ENCODE results near the gene ZNF627.
"Not testable (repeated sequence)": the region's sequence is repeated elsewhere in the genome, so short reads cannot be mapped to it uniquely, and the experiment has no call there.

Gene ZNF627

DNA sequence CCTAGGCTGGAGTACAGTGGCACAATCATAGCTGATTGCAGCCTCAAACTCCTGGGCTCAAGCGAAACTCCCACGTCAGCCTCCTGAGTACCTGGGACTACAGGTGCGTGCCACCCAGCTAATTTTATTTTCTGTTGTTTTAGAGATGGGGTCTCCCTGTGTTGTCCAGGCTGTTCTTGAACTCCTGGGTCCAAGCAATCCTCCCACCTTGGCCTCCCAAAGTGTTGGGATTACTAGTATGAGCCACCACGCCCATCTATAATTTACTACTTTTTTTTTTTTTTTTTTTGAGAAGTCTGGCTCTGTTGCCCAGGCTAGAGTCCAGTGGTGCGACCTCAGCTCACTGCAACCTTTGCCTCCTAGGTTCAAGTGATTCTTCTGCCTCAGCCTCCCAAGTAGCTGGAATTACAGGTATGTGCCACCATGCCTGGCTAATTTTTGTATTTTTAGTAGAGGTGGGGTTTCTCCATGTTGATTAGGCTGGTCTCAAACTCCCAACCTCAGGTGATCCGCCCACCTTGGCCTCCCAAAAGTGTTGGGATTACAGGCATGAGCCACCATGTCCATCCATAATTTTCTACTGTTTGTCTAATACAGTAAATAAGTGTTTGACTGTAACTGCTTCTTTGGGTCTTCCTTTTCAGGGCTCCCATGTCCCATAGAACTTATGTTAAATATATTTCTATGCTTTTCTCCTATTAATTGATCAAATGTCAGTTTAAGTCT is 33.0 kb upstream of the ZNF627 start:
- not testable (repeated sequence) for H3K4me3 Mint-ChIP-seq; H3K27ac Mint-ChIP-seq; H3K36me3 Mint-ChIP-seq (ENCODE audit: low read depth); H3K27me3 Mint-ChIP-seq (ENCODE audit: low read depth); H3K9me3 Mint-ChIP-seq
- H3K4me1 Mint-ChIP-seq (ENCODE audit: low read depth) = peaks cover 17% of the 10 kb centered on the region

DNA sequence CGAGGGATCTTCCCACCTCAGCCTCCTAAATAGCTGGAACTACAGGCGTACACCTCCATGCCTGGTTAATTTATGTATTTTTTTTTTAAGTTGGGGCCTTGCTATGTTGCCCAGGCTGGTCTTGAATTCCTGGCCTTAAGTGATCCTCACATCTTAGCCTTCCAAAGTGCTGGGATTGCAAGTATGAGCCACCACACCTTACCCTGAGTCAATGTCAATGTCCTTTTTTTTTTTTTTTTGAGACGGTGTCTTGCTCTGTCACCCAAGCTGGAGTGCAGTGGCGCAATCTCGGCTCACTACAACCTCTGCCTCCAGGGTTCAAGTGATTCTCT is 31.7 kb upstream of the ZNF627 start:
- not testable (repeated sequence) for H3K4me1 Mint-ChIP-seq (ENCODE audit: low read depth); H3K27me3 Mint-ChIP-seq (ENCODE audit: low read depth); H3K36me3 Mint-ChIP-seq (ENCODE audit: low read depth); H3K27ac Mint-ChIP-seq; H3K4me3 Mint-ChIP-seq; H3K9me3 Mint-ChIP-seq

DNA sequence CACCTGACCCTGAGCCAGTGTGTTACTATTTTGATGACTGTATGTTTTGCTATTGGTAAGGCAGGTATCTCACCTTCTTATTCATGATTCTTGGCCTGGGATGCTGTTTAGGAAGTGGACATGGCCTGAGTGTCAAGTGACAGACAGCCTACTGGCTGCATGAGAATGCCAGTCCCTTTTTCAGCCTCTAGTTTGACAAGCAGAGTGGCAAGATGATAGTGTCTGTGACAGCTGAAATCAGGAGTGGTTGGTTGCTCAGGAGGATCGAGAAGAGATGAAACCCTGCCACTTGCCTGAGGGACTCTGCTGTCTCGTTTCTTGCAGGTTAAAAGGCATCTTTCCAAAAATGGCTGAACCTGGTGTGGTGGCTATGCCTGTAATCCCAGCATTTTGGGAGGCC is 31.1 kb upstream of the ZNF627 start:
- H3K36me3 Mint-ChIP-seq (ENCODE audit: low read depth) = no peaks in the 10 kb centered on the region
- H3K27ac Mint-ChIP-seq = no peak overlapping the region
- H3K4me3 Mint-ChIP-seq = no peak overlapping the region
- H3K4me1 Mint-ChIP-seq (ENCODE audit: low read depth) = peaks cover 7% of the 10 kb centered on the region
- H3K27me3 Mint-ChIP-seq (ENCODE audit: low read depth) = no peaks in the 10 kb centered on the region
- H3K9me3 Mint-ChIP-seq = no peaks in the 10 kb centered on the region

DNA sequence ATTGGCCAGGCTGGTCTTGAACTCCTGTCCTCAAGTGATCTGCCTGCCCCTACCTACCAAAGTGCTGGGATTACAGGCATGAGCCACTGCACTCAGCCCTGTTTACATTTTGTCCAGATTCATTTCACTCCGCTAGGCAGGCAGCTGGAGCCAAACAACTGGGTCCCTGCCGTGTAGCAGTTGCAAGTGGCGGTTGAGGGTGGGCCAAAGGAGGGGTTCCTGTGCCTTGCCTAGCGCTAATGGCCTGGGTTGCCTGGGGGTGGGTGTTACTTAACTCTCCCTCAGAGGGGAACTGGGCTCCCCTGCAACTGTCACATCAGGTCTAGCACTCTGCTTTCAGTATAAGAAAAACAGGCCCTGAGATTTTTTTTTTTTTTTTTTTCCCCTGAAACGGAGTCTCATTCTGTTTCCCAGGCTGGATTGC is 27.2 kb upstream of the ZNF627 start:
- Mint-ChIP-seq H3K4me1 (ENCODE audit: low read depth) (peaks cover 5% of the 10 kb centered on the region), H3K4me3 (no peak overlapping the region), H3K36me3 (ENCODE audit: low read depth) (no peaks in the 10 kb centered on the region), H3K27me3 (ENCODE audit: low read depth) (no peaks in the 10 kb centered on the region), H3K9me3 (no peaks in the 10 kb centered on the region), H3K27ac (no peak overlapping the region)

DNA sequence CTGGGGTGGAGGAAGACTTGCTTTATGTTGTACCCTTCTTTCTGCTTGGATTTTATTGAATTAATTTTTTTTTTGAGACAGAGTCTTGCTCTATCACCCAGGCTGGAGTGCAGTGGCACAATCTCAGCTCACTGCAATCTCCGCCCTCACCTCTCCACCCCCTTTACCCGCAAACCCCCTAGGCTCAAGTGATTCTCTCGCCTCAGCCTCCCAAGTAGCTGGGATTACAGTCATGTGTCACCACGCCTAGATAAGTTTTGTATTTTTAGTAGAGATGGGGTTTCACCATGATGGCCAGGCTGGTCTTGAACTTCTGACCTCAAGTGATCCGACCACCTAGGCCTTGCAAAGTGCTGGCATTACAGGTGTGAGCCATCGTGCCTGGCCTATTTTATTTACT is 23.9 kb upstream of the ZNF627 start:
- not testable (repeated sequence) for H3K27ac Mint-ChIP-seq; H3K4me3 Mint-ChIP-seq; H3K36me3 Mint-ChIP-seq (ENCODE audit: low read depth); H3K9me3 Mint-ChIP-seq; H3K4me1 Mint-ChIP-seq (ENCODE audit: low read depth); H3K27me3 Mint-ChIP-seq (ENCODE audit: low read depth)

DNA sequence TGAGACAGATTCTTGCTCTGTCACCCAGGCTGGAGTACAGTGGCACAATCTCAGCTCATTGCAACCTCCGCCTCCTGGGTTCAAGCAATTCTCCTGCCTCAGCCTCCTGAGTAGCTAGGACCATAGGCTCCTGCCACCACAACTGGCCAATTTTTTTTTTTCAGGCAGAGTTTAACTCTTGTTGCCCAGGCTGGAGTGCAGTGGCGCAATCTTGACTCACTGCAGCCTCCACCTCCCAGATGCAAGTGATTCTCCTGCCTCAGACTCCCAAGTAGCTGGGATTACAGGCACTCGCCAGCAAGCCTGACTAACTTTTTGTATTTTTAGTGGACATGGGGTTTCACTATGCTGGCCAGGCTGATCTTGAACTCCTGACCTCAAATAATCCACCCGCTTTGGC is 23.5 kb upstream of the ZNF627 start:
- H3K36me3 Mint-ChIP-seq (ENCODE audit: low read depth); H3K4me1 Mint-ChIP-seq (ENCODE audit: low read depth); H3K27me3 Mint-ChIP-seq (ENCODE audit: low read depth); H3K27ac Mint-ChIP-seq; H3K9me3 Mint-ChIP-seq; H3K4me3 Mint-ChIP-seq: not testable (repeated sequence)

DNA sequence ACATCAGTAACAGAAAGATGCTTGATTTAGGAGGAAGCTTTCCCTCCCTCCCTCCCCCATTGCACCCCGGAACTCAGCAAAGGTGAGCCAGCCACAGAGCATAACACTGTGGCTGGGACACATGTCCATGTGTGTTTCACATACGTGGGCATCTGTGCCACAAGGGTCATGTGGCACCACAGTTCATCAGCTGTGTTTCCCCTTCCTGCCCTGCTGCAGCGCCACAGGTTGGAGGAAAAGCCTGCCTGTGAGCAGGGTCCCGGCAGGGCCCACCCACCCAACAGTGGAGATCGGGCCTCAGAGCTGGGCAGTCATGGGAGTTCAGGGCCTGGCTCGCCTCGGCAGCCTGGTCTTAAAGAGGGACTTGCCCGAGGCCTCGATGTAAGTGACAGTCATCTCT is 22.6 kb upstream of the ZNF627 start:
- Mint-ChIP-seq H3K9me3 (no peaks in the 10 kb centered on the region), H3K27ac (no peak overlapping the region), H3K27me3 (ENCODE audit: low read depth) (no peaks in the 10 kb centered on the region), H3K4me1 (ENCODE audit: low read depth) (peaks cover 6% of the 10 kb centered on the region), H3K4me3 (no peak overlapping the region), H3K36me3 (ENCODE audit: low read depth) (peaks cover 4% of the 10 kb centered on the region)

DNA sequence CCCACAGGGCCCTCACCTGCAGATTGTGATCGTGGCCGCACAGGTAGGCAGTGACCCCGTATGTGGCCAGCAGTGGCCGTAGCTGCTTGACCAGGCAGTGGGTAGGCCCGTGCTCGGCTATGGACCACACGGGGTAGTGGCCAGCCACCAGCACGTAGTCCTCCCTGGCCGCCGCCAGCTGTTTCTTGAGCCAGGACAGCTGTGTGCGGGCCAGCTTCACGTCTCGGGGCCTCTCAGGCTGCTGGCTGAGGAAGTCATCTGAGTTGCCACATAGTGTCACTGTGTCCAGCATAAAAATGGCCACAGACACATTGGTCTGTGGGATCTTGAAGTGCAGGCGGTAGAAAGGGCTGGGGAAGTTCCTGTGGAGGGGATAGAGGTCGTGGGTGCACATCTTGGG is 21.1 kb upstream of the ZNF627 start:
- Mint-ChIP-seq H3K27ac (no peak overlapping the region), H3K36me3 (ENCODE audit: low read depth) (peaks cover 4% of the 10 kb centered on the region), H3K27me3 (ENCODE audit: low read depth) (no peaks in the 10 kb centered on the region), H3K9me3 (no peaks in the 10 kb centered on the region), H3K4me3 (no peak overlapping the region), H3K4me1 (ENCODE audit: low read depth) (peaks cover 11% of the 10 kb centered on the region)

DNA sequence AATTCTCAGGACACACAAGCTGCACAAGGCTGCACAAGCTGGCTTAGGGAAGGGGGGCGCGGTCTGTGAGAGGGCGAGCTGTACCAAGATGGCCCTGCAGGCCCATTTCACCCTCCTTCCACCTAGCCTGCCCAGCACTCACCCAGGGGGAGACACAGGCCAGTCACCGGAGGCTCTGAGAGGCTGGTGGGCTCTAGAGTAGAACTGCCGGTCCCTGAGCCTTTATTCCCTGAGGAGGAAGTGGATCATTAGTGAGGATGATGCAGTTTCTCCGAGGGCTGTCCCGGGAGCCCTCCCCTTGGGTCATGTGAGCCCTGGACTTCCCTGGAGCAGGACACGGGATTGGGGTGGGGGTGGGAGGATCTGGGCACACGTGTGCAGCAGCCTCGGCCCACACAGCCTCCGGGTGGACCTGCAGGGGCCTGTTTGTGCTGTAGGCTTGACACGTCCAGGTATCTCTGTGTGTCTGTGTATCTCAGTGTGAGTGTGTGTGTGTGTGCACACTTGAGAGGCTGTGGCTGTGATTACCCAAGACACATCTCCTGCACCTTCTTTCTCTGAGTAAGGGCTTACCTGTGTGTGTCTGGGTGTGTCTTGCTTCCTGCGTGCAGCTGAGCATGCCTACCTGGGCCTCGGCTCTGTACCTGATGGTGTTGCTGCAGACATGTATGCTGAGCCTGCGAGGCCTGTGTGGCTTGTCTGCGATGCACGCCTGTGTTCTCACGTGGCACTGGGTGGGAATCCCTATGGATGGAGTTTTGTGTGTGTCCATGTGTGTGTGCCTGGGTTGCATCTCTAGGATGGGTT is 19.6 kb upstream of the ZNF627 start, which contains the start of gene ACP5:
TSS of gene ACP5 (minus strand) at position 195 of the 807 bp plus-strand sequence. CDS start 328 bp downstream, outside the sequence.
- Mint-ChIP-seq H3K27me3 (ENCODE audit: low read depth) (no peaks in the 10 kb centered on the region), H3K4me3 (peak within 1 kb of the TSS; percentile 75), H3K27ac (no peak within 1 kb of the TSS), H3K4me1 (ENCODE audit: low read depth) (peaks cover 15% of the 10 kb centered on the region), H3K9me3 (no peaks in the 10 kb centered on the region), H3K36me3 (ENCODE audit: low read depth) (peaks cover 4% of the 10 kb centered on the region)

DNA sequence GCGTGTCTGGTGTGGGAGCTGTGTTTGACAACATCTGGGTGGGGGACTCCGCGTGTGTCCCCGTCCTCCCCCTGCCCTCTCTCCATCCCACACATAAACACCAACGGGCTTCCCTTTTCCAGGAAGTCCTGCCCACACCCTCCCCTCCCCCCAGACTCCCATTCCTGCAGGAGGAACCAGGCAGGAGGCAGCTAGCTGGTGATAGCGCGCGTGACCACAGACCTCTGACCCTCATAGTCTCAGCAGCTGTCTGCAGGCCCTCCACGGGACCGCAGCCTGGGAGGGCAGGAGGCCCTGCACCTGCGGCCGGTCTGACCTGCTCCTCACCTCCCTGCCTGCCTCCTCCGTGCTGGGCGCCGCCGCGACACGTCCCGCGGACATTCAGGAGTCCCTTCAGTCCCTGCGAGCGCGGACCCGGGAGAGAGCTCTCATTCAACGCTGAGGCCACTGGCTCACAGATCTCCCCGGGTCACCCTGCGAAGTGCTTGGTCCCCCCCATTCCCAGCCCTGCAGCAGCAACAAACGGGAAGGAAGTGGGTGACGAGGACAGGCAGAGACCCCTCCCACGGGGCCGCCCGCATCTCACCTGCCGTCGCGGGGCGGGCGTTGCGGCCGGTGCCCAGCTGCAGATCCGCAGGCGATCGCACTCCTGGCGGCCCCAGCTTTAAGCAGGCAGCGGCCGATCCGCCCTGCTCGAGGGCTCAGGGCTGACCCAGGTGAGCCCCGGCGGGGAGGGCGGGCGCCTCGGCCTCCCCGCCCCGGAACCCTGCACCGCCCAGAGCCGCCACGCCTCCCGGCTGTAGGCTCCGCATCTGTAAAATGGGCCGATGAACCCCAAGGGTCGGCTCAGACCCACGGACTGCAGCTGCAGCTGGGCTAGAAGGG is 18.8 kb upstream of the ZNF627 start:
- H3K27me3 Mint-ChIP-seq (ENCODE audit: low read depth) = no peaks in the 10 kb centered on the region
- peaks cover 4% of the 10 kb centered on the region for H3K36me3 Mint-ChIP-seq (ENCODE audit: low read depth)
- H3K4me3 Mint-ChIP-seq = peak overlapping the region; percentile 81
- H3K9me3 Mint-ChIP-seq = no peaks in the 10 kb centered on the region
- peaks cover 17% of the 10 kb centered on the region for H3K4me1 Mint-ChIP-seq (ENCODE audit: low read depth)
- no peak overlapping the region for H3K27ac Mint-ChIP-seq

DNA sequence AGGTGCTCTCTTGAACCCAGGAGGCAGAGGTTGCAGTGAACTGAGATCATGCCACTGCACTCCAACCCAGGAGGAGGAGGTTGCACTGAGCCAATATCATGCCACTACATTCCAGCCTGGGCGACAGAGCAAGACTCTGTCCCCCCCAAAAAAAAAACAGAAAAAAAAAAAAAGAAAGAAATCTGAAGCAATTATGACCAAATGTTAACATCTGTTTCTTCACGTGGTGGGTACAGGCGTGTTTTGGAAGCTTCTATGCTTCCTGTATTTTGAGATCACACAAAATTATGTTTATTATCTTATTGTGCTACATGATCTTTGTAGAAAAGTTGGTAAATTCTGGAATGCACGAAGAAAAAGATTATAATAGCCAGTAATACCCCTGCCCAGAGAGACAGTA is 17.2 kb upstream of the ZNF627 start:
- Mint-ChIP-seq H3K4me1 (ENCODE audit: low read depth) (peaks cover 17% of the 10 kb centered on the region), H3K36me3 (ENCODE audit: low read depth) (peaks cover 4% of the 10 kb centered on the region), H3K9me3 (no peaks in the 10 kb centered on the region), H3K4me3 (no peak overlapping the region), H3K27me3 (ENCODE audit: low read depth) (no peaks in the 10 kb centered on the region), H3K27ac (no peak overlapping the region)

DNA sequence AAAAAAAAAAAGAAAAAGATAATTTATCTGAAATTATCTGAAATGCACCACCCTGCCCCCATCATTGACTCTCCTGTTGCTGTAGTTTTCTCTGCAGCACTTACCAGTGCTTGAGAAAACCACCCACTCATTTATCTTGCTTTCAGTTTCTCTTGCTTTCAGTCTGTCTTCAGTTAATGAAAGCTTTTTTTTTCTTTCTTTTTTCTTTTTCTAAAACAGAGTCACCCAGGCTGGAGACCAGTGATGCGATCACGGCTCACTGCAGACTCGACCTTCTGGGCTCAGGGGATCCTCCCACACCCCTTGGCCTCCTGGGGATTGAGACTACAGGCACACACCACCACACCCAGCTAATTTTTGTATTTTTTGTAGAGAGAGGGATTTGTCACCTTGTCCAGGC is 15.5 kb upstream of the ZNF627 start:
- peaks cover 17% of the 10 kb centered on the region for H3K4me1 Mint-ChIP-seq (ENCODE audit: low read depth)
- peak overlapping the region; percentile 76 for H3K4me3 Mint-ChIP-seq
- H3K27me3 Mint-ChIP-seq (ENCODE audit: low read depth) = no peaks in the 10 kb centered on the region

DNA sequence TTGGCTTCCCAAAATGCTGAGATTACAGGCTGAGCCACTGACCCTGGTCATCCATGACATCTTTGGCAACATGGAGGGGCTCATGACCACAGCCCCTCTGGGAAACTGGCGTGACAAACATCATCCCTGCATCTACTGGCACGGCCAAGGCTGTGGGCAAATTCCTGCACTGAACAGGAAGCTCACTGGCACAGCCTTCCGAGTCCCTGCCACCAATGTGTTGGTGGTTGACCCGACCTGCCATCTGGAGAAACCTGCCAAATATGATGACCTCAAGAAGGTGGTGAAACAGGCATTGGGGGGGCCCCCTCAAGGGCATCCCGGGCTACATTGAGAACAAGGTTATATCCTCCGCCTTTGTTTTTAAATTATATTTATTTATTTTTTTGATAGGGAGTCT is 11.0 kb upstream of the ZNF627 start:
- no peaks in the 10 kb centered on the region for H3K9me3 Mint-ChIP-seq
- H3K27ac Mint-ChIP-seq = no peak overlapping the region
- no peaks in the 10 kb centered on the region for H3K36me3 Mint-ChIP-seq (ENCODE audit: low read depth)
- H3K4me3 Mint-ChIP-seq = no peak overlapping the region
- H3K4me1 Mint-ChIP-seq (ENCODE audit: low read depth) = peaks cover 11% of the 10 kb centered on the region
- peaks cover 3% of the 10 kb centered on the region for H3K27me3 Mint-ChIP-seq (ENCODE audit: low read depth)

More for the DNA sequence above, 15.5 kb upstream of the ZNF627 start:
- Mint-ChIP-seq H3K36me3 (ENCODE audit: low read depth) (no peaks in the 10 kb centered on the region), H3K9me3 (no peaks in the 10 kb centered on the region), H3K27ac (peak overlapping the region; percentile 89)

DNA sequence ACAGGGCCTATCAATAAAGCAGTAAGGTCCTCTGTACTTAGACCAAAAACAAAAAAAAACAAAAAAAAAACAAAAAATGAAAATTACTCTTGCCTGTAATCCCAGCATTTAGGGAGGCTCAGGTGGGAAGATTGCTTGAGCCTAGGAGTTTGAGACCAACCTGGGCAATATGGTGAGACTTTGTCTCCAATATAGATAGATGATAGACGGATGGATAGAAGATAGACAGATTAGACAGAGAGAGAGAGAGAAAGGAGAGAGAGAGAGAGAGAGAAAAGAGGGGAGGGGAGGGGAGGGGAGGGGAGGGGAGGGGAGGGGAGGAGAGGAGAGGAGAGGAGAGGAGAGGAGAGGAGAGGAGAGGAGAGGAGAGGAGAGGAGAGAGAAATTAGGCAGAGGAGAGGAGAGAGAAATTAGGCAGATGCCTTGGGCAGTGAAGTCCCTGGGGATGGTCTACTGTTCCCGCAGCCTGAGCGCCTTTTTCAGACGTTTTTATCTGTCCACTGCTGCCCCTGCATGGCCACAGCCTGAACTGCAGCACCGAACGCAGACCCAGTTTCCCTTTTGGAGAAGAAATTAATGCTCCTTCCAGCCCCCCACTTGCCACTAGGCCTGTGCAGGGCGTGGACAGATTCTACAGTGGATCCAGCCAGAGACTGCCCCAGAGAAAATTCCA is 9.8 kb upstream of the ZNF627 start:
- Mint-ChIP-seq H3K27me3 (ENCODE audit: low read depth) (peaks cover 3% of the 10 kb centered on the region), H3K36me3 (ENCODE audit: low read depth) (no peaks in the 10 kb centered on the region), H3K27ac (no peak overlapping the region), H3K9me3 (no peaks in the 10 kb centered on the region), H3K4me1 (ENCODE audit: low read depth) (peaks cover 7% of the 10 kb centered on the region), H3K4me3 (no peak overlapping the region)

Data from T-helper 1 cell treated with Interleukin-12 subunit alpha and Interleukin-12 subunit beta and Interleukin-4 antibody, amounts not matched to agents 30 μg/mL and 1 μg/mL, for 36 hours (primary cell).